NCI-H345 (cell line): Measurements from ENCODE around the gene FAHD2B.
"Not testable (repeated sequence)": the region's sequence is repeated elsewhere in the genome, so short reads cannot be mapped to it uniquely, and the experiment has no call there.

Experiments
- DNase-seq: peaks from one replicate; lab custom pipeline; 2025; lab: John Stamatoyannopoulos, UW

Gene FAHD2B

GRCh38 chr2:97067279-97068004, 27.2 kb downstream of the FAHD2B start:
- no peak for DNase-seq

GRCh38 chr2:97066030-97066429, 28.7 kb downstream of the FAHD2B start:
- DNase-seq: not testable (repeated sequence)

GRCh38 chr2:97062020-97062419, 32.7 kb downstream of the FAHD2B start:
- DNase-seq: not testable (repeated sequence)

DNA sequence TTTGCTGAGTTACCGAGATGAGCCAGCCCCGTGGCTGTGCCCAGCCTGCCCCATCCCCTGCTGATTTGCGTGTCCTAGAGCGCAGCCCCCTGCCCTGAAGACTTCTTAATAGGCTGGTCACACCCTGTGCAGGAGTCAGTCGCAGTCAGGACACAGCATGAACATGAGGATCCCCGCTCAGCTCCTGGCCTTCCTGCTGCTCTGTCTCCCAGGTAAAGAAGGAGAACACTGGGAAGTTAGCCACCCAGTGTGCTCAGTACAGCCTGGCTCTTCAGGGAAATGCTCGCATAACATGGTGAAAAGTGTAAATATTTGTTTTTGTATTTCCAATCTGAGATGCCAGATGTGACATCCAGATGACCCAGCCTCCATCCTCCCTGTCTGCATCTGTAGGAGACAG, 34.9 kb downstream of the FAHD2B start:
- not testable (repeated sequence) for DNase-seq

DNA sequence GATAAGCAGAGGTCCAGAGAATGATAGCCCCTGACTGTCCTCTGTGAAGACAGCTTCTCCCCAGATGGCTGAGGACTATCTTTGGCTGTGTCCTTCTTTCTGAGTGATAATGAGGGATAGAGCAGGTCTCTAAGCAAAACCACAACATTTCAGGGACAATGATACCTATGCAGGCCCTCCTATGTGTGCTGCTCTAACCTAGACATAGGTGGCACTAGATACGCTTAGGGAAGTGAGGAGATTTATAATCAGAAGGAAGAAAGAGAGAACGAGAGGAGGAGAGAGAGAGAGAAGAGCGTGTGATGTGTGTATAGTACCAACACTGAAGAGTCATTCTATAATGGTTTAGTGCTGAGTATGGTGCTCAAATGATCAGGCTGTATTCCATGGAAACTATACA, 38.5 kb downstream of the FAHD2B start:
- DNase-seq: not testable (repeated sequence)

GRCh38 chr2:97050032-97050431, 44.6 kb downstream of the FAHD2B start:
- DNase-seq: not testable (repeated sequence)

GRCh38 chr2:97048448-97048847, 46.2 kb downstream of the FAHD2B start:
- DNase-seq: not testable (repeated sequence)

DNA sequence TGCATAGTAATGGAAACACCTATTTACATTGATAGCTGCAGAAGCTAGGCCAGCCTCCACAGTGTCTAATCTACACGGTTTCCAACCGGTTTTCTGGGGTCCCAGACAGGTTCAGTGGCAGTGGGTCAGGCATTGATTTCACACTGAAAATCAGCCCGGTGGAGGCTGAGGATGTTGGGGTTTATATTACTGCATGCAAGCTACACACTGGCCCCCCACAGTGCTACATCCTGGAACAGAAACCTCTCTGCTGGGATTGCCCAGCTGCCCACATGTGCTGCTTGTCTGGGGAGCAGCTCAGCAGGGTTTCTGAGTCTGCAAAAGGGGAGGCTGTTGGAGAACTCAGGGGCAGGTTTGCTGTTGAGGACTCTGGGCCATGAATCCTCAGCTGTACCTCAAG, 48.0 kb downstream of the FAHD2B start:
- DNase-seq: not testable (repeated sequence)

DNA sequence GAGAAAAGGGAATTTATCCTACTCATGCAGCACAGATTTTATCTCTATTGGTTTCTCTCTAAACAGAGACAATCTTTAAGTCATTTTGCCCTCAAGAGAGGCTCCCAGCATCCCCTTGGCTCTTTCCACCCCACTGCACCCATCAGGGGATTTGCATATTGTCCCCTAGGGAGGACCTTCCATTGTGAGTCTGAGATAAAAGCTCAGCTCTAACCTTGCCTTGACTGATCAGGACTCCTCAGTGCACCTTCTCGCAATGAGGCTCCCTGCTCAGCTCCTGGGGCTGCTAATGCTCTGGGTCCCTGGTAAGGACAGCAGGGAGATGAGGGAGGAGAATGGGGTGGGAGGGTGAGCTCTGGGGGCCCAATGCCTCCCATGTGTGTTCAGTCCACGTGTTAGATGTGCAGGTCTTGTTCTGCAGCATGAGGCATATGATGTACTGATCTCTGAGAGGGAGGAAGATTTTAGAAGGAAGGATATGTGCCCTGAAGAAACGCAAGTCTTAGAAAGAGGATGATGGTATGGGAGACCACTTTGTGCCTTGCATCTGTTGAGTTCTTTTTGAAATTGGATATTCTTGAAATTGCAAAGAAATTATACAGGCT, 48.7 kb downstream of the FAHD2B start:
- DNase-seq: not testable (repeated sequence)
